Colonic mucosa (tissue), 4 donors: ENCODE results near the gene VPS4B. TPM values are rescaled to one million over a fixed set of nuclear protein-coding genes. Genes with fewer than 3 reads are reported as not detected.

Source experiments
- DNase-seq: peaks from one replicate; pipeline ENCODE4 v3.0.0-alpha.2; 2020
- H3K27ac ChIP-seq: fragments of 200-600 bp; one replicate; pipeline ENCODE4 v1.8.0; 2021
- H3K27me3 ChIP-seq: fragments of 200-600 bp; one replicate; pipeline ENCODE4 v1.8.0; 2021
- H3K36me3 ChIP-seq: fragments of 200-600 bp; one replicate; pipeline ENCODE4 v1.8.0; 2021
- H3K4me1 ChIP-seq: fragments of 200-600 bp; one replicate; pipeline ENCODE4 v1.8.0; 2021; ENCODE audit warnings: mild to moderate bottlenecking
- H3K4me3 ChIP-seq: fragments of 200-600 bp; one replicate; pipeline ENCODE4 v1.8.0; 2021
- H3K9ac ChIP-seq, 2 donors: one replicate each; pipeline ENCODE4 v1.7.0; 2013; ENCODE audit warnings: control low read depth in 2 of 2, low read depth in 2 of 2, low read length in 2 of 2
- H3K9me3 ChIP-seq: fragments of 200-600 bp; one replicate; pipeline ENCODE4 v1.8.0; 2021
- intact Hi-C: fragments of 100-400 bp; cut with DNase I; formaldehyde crosslinking; loops from one replicate; pipeline ENCODE4 v1.14.1; 2022
- total RNA-seq, 2 donors: library from RNA; stranded (reverse); fragmentation: NEBNext Ultra II Directional in 1 of 2; extraction: Animal tissue kit (Norgen Biotek cat#: 25700) in 1 of 2; gene quantifications; one replicate each; pipeline ENCODE4 v1.2.1, GENCODE V29; 2021
- TF ChIP-seq, protein P1 (sequence below): fragments of 200-600 bp; IDR thresholded peaks from one replicate; pipeline ENCODE4 v1.8.0; 2022; ENCODE audit warnings: antibody characterized with exemption, mild to moderate bottlenecking
- donor health status: healthy.
- donor health status: DM: no; HTN: no; CAD: no.
- donor health status: DM: no; HTN: no; CAD: no.

The VPS4B gene
- total RNA-seq, 2 donors from 2014 or later: 96.3 to 127 TPM

DNA sequence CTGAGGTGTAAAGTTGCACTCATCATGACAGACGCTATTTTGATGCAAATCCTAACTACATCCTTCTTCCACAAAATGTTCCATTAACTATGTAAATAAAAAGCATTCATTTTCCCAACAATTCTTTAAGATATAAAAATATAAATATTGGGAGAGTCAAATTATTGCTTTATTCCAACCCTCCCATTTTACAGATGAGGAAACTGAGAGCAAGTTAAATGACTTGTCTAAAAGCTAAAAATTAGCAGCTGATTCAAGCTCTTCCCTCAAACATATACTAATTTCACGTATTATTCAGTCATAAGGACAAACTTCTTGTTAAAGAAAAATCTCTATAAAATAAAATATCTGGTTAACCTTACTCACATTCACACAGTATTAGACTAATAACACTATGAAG lies 72.0 kb downstream of the VPS4B start:
- no peak overlapping the region for H3K27ac ChIP-seq
- no peaks in the 10 kb centered on the region for H3K4me1 ChIP-seq
- no peak overlapping the region for H3K4me3 ChIP-seq
- TF ChIP-seq, protein P1, sequence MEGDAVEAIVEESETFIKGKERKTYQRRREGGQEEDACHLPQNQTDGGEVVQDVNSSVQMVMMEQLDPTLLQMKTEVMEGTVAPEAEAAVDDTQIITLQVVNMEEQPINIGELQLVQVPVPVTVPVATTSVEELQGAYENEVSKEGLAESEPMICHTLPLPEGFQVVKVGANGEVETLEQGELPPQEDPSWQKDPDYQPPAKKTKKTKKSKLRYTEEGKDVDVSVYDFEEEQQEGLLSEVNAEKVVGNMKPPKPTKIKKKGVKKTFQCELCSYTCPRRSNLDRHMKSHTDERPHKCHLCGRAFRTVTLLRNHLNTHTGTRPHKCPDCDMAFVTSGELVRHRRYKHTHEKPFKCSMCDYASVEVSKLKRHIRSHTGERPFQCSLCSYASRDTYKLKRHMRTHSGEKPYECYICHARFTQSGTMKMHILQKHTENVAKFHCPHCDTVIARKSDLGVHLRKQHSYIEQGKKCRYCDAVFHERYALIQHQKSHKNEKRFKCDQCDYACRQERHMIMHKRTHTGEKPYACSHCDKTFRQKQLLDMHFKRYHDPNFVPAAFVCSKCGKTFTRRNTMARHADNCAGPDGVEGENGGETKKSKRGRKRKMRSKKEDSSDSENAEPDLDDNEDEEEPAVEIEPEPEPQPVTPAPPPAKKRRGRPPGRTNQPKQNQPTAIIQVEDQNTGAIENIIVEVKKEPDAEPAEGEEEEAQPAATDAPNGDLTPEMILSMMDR: no peak
- DNase-seq: no peak
- intact Hi-C loops: loop anchor here (5.0 kb wide), 1 partner anchor 42 kb away; no protein-coding TSS in a partner anchor
- H3K9ac ChIP-seq: no peak overlapping the region
- peaks cover 6% of the 10 kb centered on the region for H3K36me3 ChIP-seq
- H3K27me3 ChIP-seq: no peaks in the 10 kb centered on the region
- H3K9me3 ChIP-seq: no peaks in the 10 kb centered on the region

DNA sequence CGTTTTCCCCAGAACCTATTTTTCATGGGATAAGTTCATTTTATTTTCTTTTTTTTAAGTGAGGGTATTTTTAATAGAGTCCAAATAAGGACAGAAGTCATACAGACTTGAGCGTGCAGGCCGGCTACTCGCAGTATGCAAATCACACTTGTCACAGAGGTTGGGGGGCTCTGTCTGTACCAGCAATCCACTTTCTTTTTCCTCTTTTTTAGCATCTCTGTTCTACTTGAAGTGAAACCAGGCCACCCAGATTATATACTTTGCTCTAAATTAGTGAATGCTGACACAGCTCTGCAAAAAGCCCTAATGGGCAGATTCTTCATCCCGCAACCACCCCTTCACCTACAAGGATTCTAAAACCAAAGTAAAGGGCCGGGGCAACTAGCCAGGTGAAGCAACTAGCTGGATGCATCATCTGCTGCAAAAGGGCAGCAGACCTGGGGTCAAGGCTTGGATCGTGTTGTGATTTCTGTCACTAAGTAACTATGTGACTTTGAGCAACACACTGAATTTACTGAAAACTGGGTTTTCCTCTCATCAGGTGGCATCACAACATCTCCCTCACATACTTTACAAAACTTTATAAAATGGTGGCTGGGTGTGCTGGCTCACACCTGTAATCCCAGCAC lies 73.7 kb downstream of the VPS4B start:
- Histone ChIP-seq H3K27ac (no peak overlapping the region), H3K27me3 (no peaks in the 10 kb centered on the region), H3K4me3 (no peak overlapping the region), H3K9me3 (no peaks in the 10 kb centered on the region), H3K9ac (no peak overlapping the region), H3K4me1 (no peaks in the 10 kb centered on the region), H3K36me3 (no peaks in the 10 kb centered on the region)
- no peak for DNase-seq
- intact Hi-C loops: loop anchor here (10.0 kb wide), 2 partner anchors 86 to 156 kb away; no protein-coding TSS in a partner anchor
- TF ChIP-seq, protein P1: no peak

DNA sequence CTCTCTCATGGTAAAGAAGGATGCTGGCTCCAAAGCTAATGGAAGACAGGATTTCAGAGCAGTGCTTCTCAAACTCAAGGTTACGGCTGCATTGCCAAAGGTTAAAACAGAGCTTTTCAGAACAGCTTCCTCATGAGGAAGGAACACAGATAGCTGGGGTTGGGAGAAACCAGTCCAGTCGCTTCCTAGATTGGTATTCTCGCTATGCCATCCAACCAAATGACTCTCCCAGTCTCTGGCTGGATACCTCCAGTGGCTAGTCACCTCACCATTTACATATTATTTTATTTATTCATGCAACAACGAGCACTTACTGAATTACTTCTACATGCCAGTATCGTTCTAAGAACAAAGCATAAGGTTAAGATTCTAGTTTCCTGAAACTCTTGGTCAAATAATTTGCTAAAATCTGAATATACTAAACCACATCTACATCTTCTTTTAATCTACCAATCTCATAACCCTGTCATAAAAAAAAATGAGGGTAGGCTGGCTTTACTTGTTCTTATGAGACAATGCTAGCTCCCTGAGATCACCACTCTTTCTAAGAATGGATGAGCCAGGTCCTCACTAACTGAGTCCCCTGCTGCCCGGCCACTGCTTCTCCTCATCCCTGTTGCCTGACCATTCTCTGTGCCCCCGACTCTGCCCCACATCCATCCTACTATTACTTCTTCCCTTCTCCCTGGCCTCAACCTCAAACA lies 75.6 kb downstream of the VPS4B start:
- no peaks in the 10 kb centered on the region for H3K27me3 ChIP-seq
- no peak overlapping the region for H3K4me3 ChIP-seq
- no peaks in the 10 kb centered on the region for H3K4me1 ChIP-seq
- no peaks in the 10 kb centered on the region for H3K36me3 ChIP-seq
- H3K27ac ChIP-seq: no peak overlapping the region
- no peak for DNase-seq
- no peak overlapping the region for H3K9ac ChIP-seq
- H3K9me3 ChIP-seq: no peaks in the 10 kb centered on the region
- intact Hi-C loops: loop anchor here (10.0 kb wide), 2 partner anchors 88 to 158 kb away; no protein-coding TSS in a partner anchor
- TF ChIP-seq, protein P1: no peak

DNA sequence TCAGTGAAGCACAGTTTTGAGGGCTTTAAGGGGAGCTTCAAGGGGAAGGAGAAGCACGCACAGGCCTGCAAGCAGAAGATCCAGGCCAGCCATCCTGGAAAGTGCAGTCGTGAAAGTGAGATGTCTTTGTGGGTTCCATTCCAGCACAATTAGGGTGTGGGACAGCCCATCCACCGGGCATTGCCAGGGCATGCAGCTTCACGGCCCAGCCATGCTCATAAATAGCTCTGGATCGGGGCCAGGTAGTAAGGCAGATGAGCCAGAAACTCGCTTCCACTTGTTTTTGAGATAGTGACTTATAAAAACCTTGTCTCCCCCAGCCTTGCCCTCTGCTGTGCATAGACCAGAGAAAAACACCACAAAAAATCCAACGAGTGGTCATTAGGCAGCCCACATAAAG lies 76.2 kb downstream of the VPS4B start:
- TF ChIP-seq, protein P1: no peak
- H3K9me3 ChIP-seq: no peaks in the 10 kb centered on the region
- no peak overlapping the region for H3K27ac ChIP-seq
- no peaks in the 10 kb centered on the region for H3K4me1 ChIP-seq
- no peaks in the 10 kb centered on the region for H3K36me3 ChIP-seq
- no peaks in the 10 kb centered on the region for H3K27me3 ChIP-seq
- H3K4me3 ChIP-seq: no peak overlapping the region
- H3K9ac ChIP-seq: no peak overlapping the region
- intact Hi-C loops: loop anchor here (10.0 kb wide), 2 partner anchors 89 to 159 kb away; no protein-coding TSS in a partner anchor
- DNase-seq: no peak

DNA sequence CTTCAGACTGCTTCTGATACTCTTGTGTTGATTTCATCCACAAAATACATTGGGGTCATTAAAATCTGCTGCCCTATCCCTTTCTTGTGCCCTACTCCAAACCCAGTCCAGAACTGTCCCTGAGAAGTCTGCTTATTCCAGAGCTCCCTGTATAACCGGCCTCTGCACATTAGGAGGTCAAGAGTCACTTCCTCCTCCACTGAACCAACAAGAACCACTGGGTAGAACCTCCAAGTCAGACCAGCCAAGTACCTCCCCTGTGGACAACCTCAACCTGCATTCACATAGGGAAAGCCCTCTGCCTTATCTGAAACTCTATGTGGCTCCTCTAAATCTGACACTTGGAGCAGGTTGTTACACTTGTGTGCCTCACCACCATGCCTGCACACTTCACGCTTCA lies 77.4 kb downstream of the VPS4B start:
- no peak overlapping the region for H3K4me3 ChIP-seq
- TF ChIP-seq, protein P1: no peak
- H3K4me1 ChIP-seq: no peaks in the 10 kb centered on the region
- no peaks in the 10 kb centered on the region for H3K9me3 ChIP-seq
- H3K36me3 ChIP-seq: no peaks in the 10 kb centered on the region
- no peaks in the 10 kb centered on the region for H3K27me3 ChIP-seq
- no peak overlapping the region for H3K9ac ChIP-seq
- no peak for DNase-seq
- intact Hi-C loops: loop anchor here (10.0 kb wide), 2 partner anchors 90 to 160 kb away; no protein-coding TSS in a partner anchor
- H3K27ac ChIP-seq: no peak overlapping the region
